ENCODE results near the gene LTBP1.

LTBP1 gene

GRCh38 chr2:32905270-32905669 is 41.5 kb upstream of the LTBP1 start:
- TF ChIP-seq MAX (IDR thresholded peaks at IDR 0.05) (no peak), FOXM1 (IDR thresholded peaks at IDR 0.05; ENCODE audit: borderline replicate concordance, low read depth) (no peak), ZBTB7A (IDR thresholded peaks at IDR 0.05; ENCODE audit: low read depth) (no peak), TCF12 (IDR thresholded peaks at IDR 0.05; ENCODE audit: low read depth) (no peak)

- TF ChIP-seq ZBTB7A (IDR thresholded peaks at IDR 0.05; ENCODE audit: low read depth) (no peak), EGR1 (IDR thresholded peaks at IDR 0.05) (no peak), EP300 (IDR thresholded peaks at IDR 0.05; ENCODE audit: borderline replicate concordance) (no peak), NFIC (IDR thresholded peaks at IDR 0.05) (no peak), TEAD4 (IDR thresholded peaks at IDR 0.05) (no peak), TAF1 (IDR thresholded peaks at IDR 0.05; ENCODE audit: low read depth) (no peak), MAX (IDR thresholded peaks at IDR 0.05) (no peak), USF1 (IDR thresholded peaks at IDR 0.05) (no peak), REST (IDR thresholded peaks at IDR 0.05; ENCODE audit: low read depth) (no peak), CREB1 (IDR thresholded peaks at IDR 0.05; ENCODE audit: low read depth) (no peak), YY1 (IDR thresholded peaks at IDR 0.05; ENCODE audit: low read depth) (no peak)
Observed at GRCh38 chr2:32910883-32911598, 35.7 kb upstream of the LTBP1 start.

- no peak for TF ChIP-seq ZBTB7A (IDR thresholded peaks at IDR 0.05; ENCODE audit: low read depth)
- no peak for TF ChIP-seq RAD21 (IDR thresholded peaks at IDR 0.05; ENCODE audit: low read depth)
- no peak for TF ChIP-seq MAX (IDR thresholded peaks at IDR 0.05)
- TF ChIP-seq TAF1 (IDR thresholded peaks at IDR 0.05; ENCODE audit: low read depth) = no peak
Observed at GRCh38 chr2:32915694-32916093, 31.1 kb upstream of the LTBP1 start.

GRCh38 chr2:32918774-32919173 is 28.0 kb upstream of the LTBP1 start:
- no peak for TF ChIP-seq NFIC (IDR thresholded peaks at IDR 0.05)
- TF ChIP-seq REST (IDR thresholded peaks at IDR 0.05; ENCODE audit: low read depth) = no peak
- TF ChIP-seq ZBTB7A (IDR thresholded peaks at IDR 0.05; ENCODE audit: low read depth) = no peak
- TF ChIP-seq CEBPB (IDR thresholded peaks at IDR 0.05) = no peak
- TF ChIP-seq CREB1 (IDR thresholded peaks at IDR 0.05; ENCODE audit: low read depth) = no peak
- no peak for TF ChIP-seq YY1 (IDR thresholded peaks at IDR 0.05; ENCODE audit: low read depth)
- no peak for TF ChIP-seq RAD21 (IDR thresholded peaks at IDR 0.05; ENCODE audit: low read depth)
- no peak for TF ChIP-seq EGR1 (IDR thresholded peaks at IDR 0.05)
- no peak for TF ChIP-seq EP300 (IDR thresholded peaks at IDR 0.05; ENCODE audit: borderline replicate concordance)
- TF ChIP-seq TAF1 (IDR thresholded peaks at IDR 0.05; ENCODE audit: low read depth) = no peak

- TF ChIP-seq FOXM1 (IDR thresholded peaks at IDR 0.05; ENCODE audit: borderline replicate concordance, low read depth) (no peak), RAD21 (IDR thresholded peaks at IDR 0.05; ENCODE audit: low read depth) (no peak), ZBTB7A (IDR thresholded peaks at IDR 0.05; ENCODE audit: low read depth) (no peak), USF1 (IDR thresholded peaks at IDR 0.05) (no peak), EGR1 (IDR thresholded peaks at IDR 0.05) (no peak), TAF1 (IDR thresholded peaks at IDR 0.05; ENCODE audit: low read depth) (no peak), CEBPB (IDR thresholded peaks at IDR 0.05) (no peak), YY1 (IDR thresholded peaks at IDR 0.05; ENCODE audit: low read depth) (no peak), NFIC (IDR thresholded peaks at IDR 0.05) (no peak), EP300 (IDR thresholded peaks at IDR 0.05; ENCODE audit: borderline replicate concordance) (no peak), MAX (IDR thresholded peaks at IDR 0.05) (no peak), REST (IDR thresholded peaks at IDR 0.05; ENCODE audit: low read depth) (no peak), TCF12 (IDR thresholded peaks at IDR 0.05; ENCODE audit: low read depth) (no peak), CREB1 (IDR thresholded peaks at IDR 0.05; ENCODE audit: low read depth) (no peak), TEAD4 (IDR thresholded peaks at IDR 0.05) (no peak)
Observed at GRCh38 chr2:32922501-32922900, 24.3 kb upstream of the LTBP1 start.

All from Ishikawa (cell line).